ENCODE measurements around the gene BTG2. TPM values are rescaled to one million over a fixed set of nuclear protein-coding genes. Genes with fewer than 3 reads are reported as not detected.

Gene BTG2
- total RNA-seq, 2 donors from 2014 or later: 187 to 259 TPM

DNA sequence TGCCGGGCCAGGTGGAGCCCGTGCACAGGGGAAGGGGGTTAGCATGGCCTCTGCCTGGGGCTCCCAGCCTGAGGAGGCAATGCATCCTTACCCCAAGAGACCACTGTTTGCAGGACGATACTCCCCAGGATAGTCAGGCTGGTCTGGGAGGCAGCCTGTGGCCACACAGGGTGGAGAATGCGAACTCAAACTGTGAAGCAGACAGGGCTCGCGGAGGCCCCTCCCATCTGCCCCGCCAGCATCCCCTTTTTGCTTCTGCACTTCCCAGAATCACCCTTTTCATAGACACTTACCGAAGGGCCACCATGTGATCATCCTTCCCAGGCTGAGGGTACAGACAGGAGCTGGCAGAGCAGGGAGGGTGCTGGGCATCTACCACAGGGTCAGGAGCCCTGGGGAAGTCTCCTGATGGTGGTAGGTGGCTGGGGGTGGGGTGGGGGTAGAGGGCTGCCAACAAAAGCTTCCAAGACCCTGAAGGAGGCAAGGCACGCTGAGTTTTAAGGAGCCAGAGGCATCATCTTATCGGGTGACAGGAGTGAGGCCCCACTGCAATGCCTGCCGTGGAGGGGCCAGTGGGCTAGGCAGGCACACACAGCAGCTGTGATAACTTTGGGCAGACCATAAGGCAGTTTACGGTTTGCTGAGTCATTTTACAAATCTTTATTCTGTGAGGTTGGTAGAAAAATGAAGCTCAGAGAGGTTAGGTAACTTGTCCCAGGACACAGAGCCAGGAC lies 31.3 kb upstream of the BTG2 start:
- DNase-seq (peak; percentile 70), ATAC-seq (peak in 1 of 2 donors; percentile 8)
- intact Hi-C loops (cut with DNase I): loop anchor here (1.0 to 10.0 kb wide), 6 partner anchors 33 to 232 kb away; partner anchors contain the start of gene BTG2 (in 1 of the 2)

DNA sequence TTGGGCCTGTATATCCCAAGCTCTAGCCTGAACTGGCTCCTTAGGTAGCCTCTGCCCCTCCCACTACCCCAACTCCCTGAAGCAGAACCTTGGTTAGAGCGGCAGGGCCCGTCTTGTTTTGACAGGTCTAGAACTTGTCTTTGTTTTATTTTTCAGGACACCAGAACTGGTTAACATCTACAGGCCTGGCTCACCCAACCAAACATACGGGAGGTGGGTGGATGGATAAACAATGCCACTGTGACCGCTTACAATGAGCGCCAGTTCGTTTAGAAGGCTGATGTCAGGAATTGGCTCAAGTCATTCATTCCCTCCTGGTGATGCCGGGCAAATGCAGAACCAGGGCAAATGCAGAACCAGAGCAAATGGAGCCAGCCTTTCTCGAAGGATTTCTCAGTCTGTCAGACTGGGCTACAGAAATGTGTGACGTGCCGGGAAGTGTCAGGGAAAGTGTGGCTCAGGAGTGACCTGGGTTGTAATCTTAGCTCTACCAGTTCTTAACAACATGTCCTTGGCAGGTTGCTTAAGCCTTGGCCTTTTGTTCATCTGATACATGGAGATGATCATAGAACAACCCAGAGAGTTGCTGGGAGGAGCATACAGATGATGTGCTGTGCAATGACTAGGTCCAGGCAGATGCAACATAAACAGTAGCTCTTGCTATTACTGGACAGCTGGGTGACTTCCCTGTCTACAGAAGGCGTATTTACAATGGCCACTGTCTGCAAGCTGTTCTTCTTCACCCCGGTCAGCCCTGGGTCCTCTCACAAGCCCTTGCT lies 30.5 kb upstream of the BTG2 start:
- intact Hi-C loops (cut with DNase I): loop anchor here (5.0 to 10.0 kb wide), 3 partner anchors 33 to 232 kb away; partner anchors contain the start of gene BTG2 (in 1 of the 2)
- DNase-seq (peak; percentile 77), ATAC-seq (peak in 1 of 2 donors; percentile 5)

DNA sequence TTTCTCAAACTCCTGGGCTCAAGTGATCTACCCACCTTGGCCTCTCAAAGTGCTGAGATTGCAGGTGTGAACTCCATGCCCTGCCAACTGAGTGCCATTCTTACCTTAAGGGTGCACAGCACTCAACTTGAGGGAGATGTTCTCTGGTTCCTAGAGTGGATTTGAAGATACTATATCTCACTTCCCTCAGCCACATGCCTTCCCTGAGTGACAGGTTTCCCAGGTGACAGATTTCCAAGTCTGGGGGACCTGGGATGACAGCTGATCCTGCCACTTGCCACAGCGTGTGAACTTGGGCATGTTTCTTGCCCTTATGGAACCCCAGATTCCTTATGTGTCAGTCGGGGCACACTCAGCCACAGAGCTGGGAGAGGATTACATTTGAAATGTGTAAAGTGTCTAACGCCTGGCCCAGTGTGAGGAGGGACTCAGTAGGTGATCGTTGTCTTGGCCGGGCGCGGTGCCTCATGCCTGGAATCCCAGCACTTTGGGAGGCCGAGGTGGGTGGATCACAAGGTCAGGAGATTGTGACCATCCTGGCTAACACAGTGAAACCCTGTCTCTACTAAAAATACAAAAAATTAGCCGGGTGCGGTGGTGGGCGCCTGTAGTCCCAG lies 29.6 kb upstream of the BTG2 start:
- no peak for ATAC-seq
- intact Hi-C loops (cut with DNase I): loop anchor here in 1 of 2 donors (10.0 kb wide), 1 partner anchor 209 kb away; no protein-coding TSS in a partner anchor
- no peak for DNase-seq

DNA sequence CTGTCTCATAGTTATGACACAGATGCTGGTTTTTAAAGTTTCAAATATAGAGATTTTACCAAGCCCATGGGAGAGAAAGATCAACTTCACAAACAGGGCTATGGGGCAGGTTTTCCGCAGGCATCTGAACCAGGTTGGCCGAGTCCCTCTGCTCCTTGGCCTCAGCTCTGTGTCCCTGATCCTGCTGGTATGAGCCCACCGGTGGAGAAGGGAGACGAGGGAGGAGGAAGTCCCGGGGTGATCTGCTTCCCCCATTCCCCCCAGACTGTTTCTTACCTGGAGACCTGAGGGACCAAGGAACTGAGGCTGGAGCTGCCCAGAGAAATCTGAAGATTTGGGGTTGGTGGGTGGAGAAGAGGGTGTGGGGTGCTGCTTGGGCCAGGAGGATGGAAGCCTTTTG lies 28.9 kb upstream of the BTG2 start:
- intact Hi-C loops (cut with DNase I): loop anchor here in 1 of 2 donors (10.0 kb wide), 1 partner anchor 208 kb away; no protein-coding TSS in a partner anchor
- DNase-seq (no peak), ATAC-seq (no peak)

DNA sequence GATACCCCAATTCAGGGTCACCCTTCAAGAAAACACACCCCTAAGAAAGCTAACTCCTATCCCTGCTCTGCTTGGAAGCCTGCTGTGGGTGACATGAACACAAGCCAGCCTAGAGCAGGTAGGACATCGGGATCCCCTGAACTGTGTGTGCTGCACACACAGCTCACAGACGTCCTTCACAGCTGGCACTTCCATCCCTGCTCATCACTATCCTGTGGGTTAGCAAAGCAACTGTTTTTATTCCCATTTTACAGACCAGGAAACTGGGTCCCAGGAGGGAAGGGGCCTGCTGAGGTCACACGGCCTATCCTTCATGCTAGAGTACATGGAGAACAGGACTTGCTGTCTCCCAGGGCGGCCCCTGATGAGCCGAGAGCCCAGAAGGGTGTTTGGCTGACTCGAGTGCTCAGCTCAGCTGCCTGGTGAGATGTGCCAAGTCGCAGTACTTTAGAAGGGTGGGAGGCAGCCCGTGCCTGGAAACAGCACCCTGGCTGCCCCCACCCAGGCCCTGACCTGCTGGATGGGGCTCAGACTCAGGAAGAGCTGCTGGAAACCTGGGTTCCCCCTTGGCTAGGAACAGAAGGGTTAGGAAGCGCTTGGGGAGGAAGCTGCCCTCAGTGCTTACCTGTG lies 28.3 kb upstream of the BTG2 start:
- intact Hi-C loops (cut with DNase I): loop anchor here in 1 of 2 donors (10.0 kb wide), 1 partner anchor 208 kb away; no protein-coding TSS in a partner anchor
- no peak for ATAC-seq
- DNase-seq: peak; percentile 66

DNA sequence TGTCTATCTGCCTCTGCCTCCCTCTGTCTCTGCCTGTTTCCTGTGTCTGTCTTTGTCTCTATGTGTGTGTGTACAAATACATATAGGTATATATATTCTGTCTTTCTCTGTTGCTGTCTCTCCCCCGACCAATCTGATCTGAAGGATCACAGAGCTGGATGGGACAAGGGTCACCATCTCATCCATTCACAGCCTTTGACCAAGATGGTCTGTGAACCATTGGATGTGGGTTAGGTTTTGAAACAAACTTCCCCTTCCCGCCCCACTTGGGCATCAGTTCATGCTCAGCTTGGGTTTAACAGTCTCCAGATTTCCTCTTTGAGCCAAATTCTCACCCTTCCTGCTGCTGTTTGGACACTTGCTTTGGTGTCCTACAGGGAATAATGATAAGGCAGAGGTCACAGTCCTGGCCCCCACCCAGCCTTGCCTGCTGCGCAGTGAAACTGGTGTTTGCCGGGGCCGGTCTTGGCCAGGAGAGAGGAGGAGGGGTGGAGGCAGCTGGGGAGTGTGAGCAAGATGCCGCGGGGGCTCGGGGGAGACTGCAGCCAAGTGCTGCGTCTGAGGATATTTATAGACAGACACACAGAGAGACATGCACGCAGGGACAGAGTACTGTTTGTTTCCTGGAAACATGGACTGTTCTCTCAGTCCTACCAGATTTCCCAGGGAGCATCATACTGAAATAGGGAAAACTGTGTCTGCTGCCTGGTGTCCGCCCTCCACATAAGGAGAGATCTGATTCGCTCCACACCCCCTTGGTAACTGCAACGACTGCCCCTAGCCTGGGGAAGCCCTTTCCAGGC lies 27.0 kb upstream of the BTG2 start:
- ATAC-seq: peak; percentile 83 to 86
- DNase-seq: peak; percentile 97
- intact Hi-C loops (cut with DNase I): loop anchor here (2.0 to 10.0 kb wide), 2 partner anchors 29 to 207 kb away; no protein-coding TSS in a partner anchor

DNA sequence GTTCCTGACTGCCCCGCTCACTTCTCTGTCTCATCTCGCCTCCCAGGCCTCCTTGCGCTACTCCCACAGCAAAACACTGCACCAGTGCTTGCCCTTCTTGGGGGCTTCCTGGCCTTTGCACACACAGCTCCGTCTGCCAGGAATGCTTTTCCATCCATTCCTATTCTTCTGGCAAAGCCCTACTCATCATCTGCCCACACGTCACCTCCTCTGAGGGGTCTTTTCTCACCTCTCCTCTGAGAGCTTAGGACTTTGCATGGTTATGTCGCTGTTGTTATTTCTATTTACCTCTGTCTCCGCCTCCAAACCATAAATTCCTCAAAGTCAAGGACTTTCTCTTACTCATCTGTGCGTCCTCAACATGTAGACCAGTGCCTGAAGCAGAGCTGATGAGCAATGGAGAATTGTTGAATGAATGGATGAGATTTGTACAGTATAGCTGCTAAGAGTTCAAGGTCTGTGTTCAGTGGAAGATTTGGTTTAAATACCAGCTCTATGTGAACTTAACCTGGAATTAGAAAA lies 26.4 kb upstream of the BTG2 start:
- no peak for DNase-seq
- ATAC-seq: no peak
- intact Hi-C loops (cut with DNase I): loop anchor here (2.0 to 10.0 kb wide), 2 partner anchors 28 to 206 kb away; no protein-coding TSS in a partner anchor

DNA sequence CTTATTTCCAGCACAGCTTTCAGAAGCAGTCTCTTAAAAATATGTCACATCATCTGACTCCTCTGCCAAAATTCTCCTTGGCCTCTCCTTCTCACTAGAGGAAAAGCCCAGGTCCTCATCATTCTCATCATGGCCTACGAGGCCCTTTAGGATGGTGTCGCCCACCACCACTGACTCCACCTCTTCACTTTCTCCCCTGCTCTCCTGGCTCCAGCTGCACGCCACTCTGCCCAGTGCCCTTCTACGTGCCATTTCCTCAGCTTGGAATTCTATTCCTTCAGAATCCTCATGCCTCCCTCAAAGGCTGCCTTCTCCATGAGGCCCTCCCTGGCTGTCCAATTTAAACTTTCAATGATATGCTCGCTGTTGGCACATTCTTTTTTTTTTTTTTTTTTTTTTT lies 25.3 kb upstream of the BTG2 start:
- ATAC-seq (no peak), DNase-seq (no peak)
- intact Hi-C loops (cut with DNase I): no loop called here

DNA sequence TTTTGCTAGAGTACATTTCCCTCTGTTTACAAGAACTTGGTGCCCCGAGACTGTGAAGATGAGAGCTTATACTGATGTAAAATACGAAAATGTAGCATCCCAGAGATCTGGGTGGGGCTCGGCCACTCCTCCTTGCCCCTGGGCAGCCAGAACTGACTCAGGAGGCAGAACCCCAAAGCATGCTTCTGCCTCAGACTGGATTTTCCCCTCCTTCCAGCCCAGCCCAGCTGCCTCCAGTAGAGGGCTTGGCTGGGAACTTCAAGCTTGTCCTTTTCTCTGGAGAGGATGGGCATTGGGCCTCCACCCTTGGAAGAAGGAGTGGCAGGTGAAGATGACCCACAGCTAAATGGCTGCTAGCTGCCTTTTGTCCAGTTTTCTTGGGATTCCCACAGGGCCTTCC lies 24.3 kb upstream of the BTG2 start:
- DNase-seq: no peak
- no peak for ATAC-seq
- intact Hi-C loops (cut with DNase I): no loop called here

DNA sequence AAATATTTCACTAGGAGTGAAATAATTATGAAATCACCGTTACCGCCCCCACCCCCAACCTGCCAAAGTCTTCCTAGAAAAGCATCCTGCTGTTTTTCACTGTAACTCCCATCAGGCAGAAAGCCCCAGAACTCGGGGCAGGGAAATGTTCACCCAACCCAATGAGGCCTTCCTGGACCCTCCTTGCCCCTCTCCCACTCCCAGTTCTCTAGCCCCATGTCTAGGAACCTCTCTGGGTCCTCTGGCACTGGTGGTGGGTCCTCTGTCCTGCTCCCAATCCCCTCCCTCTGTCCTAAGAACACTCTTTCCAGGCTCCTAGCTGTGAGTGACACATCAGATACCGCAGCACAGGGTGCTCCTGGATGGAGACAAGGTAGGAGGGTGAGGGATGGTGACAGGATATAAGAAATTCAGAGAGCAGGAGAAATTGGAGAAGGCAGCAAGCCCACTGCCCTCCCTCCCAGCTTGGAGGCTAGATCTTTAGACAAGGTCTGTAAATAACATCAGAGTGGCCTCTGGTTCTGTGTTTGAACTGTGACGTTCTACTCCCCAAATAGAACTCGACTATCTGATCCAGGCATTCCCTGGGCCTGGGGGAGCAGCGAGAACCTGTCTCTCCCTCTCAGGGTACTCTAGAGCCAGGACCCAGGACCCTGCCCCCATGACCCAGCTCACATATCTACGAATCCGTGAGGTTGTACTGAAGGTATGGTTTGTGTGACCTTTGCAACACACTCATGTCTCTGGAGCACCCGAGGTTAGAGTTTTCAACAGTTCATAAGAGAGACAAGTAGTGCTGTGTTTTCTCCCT lies 23.3 kb upstream of the BTG2 start:
- no peak for DNase-seq
- intact Hi-C loops (cut with DNase I): no loop called here

DNA sequence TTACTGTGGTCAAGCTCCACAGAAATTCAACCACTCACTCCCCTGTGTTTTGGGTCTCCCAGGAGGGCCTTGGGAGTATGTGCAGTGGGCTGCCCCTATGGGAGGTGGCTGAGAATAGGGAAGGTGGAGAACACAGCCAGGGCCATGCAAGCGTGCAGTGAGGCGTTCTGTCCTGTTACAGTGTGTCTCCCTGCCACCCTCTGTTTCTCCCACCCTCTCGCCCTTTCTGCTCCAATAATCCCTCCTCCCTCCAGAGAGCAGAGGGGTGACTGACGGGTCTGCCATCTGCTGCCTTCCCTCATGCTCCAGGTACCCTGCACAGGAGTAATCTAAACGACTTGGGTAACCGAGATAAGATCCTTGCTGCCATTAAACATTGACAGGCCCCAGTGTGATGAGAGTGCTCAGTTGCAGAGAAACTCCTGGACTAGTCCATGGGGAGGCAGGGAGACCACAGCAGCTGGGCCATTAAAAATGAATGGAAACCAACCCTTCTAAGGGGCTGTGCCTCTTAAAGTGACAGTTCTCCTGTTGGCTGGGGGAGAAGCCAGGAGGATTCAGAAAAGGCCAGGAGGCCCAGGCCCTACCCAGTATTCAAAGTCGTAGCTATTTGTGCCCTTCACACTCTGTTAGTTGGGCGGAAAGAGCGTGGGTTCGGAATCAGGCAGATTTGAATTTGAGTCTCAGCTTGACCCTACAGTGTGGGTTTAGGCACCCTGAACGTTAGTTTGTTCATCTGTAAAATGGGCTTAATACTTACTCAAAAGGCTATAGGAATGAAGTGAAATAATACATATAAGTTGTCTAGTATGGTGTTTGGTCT lies 22.4 kb upstream of the BTG2 start:
- DNase-seq (no peak), ATAC-seq (no peak)
- intact Hi-C loops (cut with DNase I): no loop called here

More for the DNA sequence above, 23.3 kb upstream of the BTG2 start:
- no peak for ATAC-seq

DNA sequence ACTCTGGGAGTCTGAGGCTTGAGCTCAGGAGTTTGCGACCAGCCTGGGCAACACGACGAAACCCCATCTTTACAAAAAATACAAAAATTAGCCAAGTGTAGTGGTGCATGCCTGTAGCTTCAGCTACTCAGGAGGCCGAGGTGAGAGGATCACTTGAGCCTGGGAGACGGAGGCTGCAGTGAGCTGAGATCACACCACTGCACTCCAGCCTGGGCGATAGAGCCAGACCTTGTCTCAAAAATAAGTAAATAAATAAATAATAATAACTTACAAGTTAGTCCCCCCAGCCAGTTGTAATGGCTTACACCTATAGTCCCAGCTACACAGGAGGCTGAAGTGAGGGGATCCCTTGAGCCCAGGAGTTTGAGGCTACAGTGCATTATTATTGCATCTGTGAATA lies 21.7 kb upstream of the BTG2 start:
- no peak for DNase-seq
- intact Hi-C loops (cut with DNase I): no loop called here

DNA sequence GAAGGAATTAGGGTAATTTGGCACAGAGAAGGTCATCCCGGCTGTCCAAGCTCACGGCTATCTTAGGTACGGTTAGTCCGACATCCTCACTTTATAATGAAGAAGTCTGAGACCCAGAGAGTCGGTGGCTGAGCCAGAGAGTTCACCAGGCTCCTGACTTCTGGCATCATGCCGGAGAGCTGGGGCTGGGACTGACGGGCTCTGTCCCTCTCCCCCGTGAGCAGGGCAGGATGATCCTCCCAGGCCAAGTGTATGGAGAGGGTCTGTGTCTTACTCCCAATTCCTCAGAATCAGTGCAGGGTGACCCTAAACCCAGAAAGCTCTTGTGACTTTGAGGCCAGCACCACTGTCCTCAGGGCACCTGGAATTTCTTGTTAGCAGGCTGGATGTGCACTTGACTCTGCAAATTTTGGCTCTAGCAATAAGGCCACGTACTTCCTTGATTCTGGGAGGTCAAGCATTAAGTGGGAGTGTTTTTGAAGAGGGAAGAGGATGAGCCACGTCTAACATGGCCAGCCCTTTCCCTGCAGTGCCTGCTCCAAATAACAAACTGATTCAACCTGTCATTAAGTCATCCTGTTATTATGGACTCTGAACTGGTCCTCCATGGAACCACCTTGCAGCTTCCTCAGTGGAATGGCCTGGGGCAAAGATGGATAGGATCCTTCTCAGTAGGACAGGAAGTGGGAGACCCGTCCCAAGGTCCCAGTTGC lies 20.8 kb upstream of the BTG2 start:
- no peak for ATAC-seq
- intact Hi-C loops (cut with DNase I): no loop called here
- DNase-seq: no peak

More for the DNA sequence above, 21.7 kb upstream of the BTG2 start:
- no peak for ATAC-seq

DNA sequence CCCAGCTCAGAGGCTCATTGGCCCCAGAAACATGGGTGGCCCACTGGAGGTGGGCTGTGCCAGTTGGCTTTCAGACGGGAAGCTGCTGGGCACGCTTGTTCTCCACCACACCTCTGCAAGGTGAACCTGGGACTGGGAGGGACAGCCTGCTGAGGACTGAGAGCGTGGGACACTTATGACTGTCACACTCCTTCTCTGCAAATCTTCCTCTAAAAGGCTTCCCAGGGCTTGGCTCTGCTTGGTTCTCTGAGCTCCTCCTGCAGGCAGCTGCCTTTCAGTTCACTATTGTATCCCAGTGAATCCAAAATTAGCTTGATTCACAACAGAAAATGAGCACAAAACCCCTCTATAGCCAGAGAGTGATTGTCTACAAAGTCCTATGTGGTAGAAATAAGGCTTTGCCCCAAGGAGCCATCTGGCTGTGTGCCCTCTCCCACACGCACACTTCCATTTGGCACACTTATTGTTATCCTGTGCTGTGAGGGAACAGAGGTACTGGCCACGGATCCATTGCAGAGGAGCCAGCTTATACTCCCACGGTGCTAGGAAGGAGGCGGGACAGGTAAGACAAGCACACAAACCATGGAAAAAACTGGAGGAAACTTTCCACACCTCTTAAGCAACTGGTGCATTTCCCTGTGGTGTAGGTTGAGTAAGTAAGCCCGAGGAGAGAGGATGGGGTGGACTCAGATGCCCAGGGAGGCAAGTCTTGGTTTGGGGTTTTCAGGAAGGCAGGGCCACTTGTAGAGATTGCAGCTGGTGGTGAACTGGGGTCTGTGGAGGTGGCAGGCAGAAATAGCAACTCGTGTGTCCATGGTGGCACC lies 18.9 kb upstream of the BTG2 start:
- ATAC-seq (peak; percentile 6 to 10), DNase-seq (peak; percentile 62)
- intact Hi-C loops (cut with DNase I): no loop called here

Measured in left cardiac atrium (tissue), 4 donors.